DND-41 (cell line): ENCODE results near the gene VAMP4.

ENCODE experiments used
- EZH2 ChIP-seq: IDR thresholded peaks from 3 replicates; pipeline ENCODE4 v1.6.1; 2012; ENCODE audit warnings: borderline replicate concordance, low read depth, mild to moderate bottlenecking, moderate library complexity, low read length, inconsistent platforms; ENCODE audit not compliant: severe bottlenecking
- TF ChIP-seq, protein P1 (sequence below): IDR thresholded peaks from 2 replicates; pipeline ENCODE4 v1.5.1; 2012; ENCODE audit warnings: borderline replicate concordance, low read length, moderate library complexity, mild to moderate bottlenecking; ENCODE audit not compliant: poor library complexity, severe bottlenecking; ENCODE audit errors: extremely low read depth

DNA sequence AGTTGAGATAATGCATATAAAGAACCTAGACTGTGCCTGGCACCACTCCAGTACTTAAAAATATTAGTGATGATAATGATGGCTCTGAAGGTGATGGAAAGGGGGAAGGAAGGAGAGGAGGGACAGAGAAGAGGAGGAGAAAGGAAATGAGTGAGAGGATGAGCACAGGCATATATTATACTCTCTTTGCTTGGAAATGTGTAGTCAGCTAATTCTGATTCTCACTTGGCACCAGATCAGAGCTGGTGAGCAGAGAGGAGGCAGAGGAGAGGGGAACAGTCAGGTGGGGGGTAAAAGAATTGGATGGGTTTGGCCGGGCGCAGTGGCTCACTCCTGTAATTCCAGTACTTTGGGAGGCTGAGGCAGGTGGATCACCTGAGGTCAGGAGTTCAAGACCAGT, 65.0 kb downstream of the VAMP4 start:
- TF ChIP-seq, protein P1, sequence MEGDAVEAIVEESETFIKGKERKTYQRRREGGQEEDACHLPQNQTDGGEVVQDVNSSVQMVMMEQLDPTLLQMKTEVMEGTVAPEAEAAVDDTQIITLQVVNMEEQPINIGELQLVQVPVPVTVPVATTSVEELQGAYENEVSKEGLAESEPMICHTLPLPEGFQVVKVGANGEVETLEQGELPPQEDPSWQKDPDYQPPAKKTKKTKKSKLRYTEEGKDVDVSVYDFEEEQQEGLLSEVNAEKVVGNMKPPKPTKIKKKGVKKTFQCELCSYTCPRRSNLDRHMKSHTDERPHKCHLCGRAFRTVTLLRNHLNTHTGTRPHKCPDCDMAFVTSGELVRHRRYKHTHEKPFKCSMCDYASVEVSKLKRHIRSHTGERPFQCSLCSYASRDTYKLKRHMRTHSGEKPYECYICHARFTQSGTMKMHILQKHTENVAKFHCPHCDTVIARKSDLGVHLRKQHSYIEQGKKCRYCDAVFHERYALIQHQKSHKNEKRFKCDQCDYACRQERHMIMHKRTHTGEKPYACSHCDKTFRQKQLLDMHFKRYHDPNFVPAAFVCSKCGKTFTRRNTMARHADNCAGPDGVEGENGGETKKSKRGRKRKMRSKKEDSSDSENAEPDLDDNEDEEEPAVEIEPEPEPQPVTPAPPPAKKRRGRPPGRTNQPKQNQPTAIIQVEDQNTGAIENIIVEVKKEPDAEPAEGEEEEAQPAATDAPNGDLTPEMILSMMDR = no peak
- TF ChIP-seq EZH2 = no peak
